ENCODE results near the gene TST.

DNA sequence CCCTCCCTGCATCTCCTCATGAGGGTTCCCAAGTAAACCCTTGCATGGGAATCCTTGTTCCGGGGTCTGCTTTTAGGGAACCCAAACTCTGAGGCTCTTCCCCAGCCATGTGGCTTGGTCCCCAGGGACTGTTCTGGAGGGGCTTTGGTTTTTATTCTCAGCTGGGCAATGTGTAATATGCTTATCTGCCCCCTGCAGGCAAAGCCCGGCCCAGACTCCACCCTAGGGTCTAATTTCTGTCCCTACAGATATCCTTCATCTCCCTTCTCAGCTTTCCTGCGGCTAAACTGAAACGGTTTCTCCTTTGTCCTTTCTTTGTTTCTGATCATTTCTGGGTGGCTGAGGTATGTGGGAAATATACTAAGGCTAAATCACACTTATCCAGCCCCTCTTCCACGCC, 37.1 kb downstream of the TST start:
- TF ChIP-seq, protein P1, sequence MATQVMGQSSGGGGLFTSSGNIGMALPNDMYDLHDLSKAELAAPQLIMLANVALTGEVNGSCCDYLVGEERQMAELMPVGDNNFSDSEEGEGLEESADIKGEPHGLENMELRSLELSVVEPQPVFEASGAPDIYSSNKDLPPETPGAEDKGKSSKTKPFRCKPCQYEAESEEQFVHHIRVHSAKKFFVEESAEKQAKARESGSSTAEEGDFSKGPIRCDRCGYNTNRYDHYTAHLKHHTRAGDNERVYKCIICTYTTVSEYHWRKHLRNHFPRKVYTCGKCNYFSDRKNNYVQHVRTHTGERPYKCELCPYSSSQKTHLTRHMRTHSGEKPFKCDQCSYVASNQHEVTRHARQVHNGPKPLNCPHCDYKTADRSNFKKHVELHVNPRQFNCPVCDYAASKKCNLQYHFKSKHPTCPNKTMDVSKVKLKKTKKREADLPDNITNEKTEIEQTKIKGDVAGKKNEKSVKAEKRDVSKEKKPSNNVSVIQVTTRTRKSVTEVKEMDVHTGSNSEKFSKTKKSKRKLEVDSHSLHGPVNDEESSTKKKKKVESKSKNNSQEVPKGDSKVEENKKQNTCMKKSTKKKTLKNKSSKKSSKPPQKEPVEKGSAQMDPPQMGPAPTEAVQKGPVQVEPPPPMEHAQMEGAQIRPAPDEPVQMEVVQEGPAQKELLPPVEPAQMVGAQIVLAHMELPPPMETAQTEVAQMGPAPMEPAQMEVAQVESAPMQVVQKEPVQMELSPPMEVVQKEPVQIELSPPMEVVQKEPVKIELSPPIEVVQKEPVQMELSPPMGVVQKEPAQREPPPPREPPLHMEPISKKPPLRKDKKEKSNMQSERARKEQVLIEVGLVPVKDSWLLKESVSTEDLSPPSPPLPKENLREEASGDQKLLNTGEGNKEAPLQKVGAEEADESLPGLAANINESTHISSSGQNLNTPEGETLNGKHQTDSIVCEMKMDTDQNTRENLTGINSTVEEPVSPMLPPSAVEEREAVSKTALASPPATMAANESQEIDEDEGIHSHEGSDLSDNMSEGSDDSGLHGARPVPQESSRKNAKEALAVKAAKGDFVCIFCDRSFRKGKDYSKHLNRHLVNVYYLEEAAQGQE (IDR thresholded peaks at IDR 0.05), result no peak
- TF ChIP-seq ESRRA (IDR thresholded peaks at IDR 0.05; ENCODE audit: borderline replicate concordance, low read length), result no peak
- TF ChIP-seq, protein P2, sequence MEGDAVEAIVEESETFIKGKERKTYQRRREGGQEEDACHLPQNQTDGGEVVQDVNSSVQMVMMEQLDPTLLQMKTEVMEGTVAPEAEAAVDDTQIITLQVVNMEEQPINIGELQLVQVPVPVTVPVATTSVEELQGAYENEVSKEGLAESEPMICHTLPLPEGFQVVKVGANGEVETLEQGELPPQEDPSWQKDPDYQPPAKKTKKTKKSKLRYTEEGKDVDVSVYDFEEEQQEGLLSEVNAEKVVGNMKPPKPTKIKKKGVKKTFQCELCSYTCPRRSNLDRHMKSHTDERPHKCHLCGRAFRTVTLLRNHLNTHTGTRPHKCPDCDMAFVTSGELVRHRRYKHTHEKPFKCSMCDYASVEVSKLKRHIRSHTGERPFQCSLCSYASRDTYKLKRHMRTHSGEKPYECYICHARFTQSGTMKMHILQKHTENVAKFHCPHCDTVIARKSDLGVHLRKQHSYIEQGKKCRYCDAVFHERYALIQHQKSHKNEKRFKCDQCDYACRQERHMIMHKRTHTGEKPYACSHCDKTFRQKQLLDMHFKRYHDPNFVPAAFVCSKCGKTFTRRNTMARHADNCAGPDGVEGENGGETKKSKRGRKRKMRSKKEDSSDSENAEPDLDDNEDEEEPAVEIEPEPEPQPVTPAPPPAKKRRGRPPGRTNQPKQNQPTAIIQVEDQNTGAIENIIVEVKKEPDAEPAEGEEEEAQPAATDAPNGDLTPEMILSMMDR (IDR thresholded peaks at IDR 0.05), result no peak
- TF ChIP-seq, protein P3, sequence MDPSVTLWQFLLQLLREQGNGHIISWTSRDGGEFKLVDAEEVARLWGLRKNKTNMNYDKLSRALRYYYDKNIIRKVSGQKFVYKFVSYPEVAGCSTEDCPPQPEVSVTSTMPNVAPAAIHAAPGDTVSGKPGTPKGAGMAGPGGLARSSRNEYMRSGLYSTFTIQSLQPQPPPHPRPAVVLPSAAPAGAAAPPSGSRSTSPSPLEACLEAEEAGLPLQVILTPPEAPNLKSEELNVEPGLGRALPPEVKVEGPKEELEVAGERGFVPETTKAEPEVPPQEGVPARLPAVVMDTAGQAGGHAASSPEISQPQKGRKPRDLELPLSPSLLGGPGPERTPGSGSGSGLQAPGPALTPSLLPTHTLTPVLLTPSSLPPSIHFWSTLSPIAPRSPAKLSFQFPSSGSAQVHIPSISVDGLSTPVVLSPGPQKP (IDR thresholded peaks at IDR 0.05; ENCODE audit: low read depth, low read length), result no peak
- no peak for TF ChIP-seq BHLHE40 (IDR thresholded peaks at IDR 0.05; ENCODE audit: low read depth, low read length)
- TF ChIP-seq EP300 (IDR thresholded peaks at IDR 0.05), result no peak
- TF ChIP-seq, protein P4, sequence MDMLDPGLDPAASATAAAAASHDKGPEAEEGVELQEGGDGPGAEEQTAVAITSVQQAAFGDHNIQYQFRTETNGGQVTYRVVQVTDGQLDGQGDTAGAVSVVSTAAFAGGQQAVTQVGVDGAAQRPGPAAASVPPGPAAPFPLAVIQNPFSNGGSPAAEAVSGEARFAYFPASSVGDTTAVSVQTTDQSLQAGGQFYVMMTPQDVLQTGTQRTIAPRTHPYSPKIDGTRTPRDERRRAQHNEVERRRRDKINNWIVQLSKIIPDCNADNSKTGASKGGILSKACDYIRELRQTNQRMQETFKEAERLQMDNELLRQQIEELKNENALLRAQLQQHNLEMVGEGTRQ (IDR thresholded peaks at IDR 0.05), result no peak
